ENCODE results near the gene FUT3.

Gene FUT3

GRCh38 chr19:5799247-5800241 is 51.7 kb downstream of the FUT3 start:
- no peak for DNase-seq

GRCh38 chr19:5798244-5798643 is 53.0 kb downstream of the FUT3 start:
- DNase-seq = no peak

- DNase-seq = no peak
Measured at GRCh38 chr19:5795382-5795919, 55.8 kb downstream of the FUT3 start.

- no peak for DNase-seq
Measured at GRCh38 chr19:5793188-5793587, 58.1 kb downstream of the FUT3 start.

Data from activated CD4-positive, alpha-beta T cell treated with anti-CD3 and anti-CD28 coated beads, Interleukin-2, Interleukin-6, amounts not matched to agents 100 ng/mL and 50 ng/mL, durations not matched to agents 16 hours and 8 hours (primary cell).